Right lobe of liver (tissue), 6 donors: ENCODE results near the gene ZNF679. TPM values are rescaled to one million over a fixed set of nuclear protein-coding genes. Genes with fewer than 3 reads are reported as not detected.
A peak's percentile ranks its signal among the peaks of the same experiment; 100 is the strongest.

Experiments
- ATAC-seq, 4 donors: fragments of 200-7000 bp; cut with Tn5 transposase; one replicate each; pipeline ENCODE4 v1.9.1; 2020; ENCODE audit warnings: mild to moderate bottlenecking in 4 of 4, moderate library complexity in 4 of 4
- DNase-seq, 3 donors: peaks; one replicate each; pipeline ENCODE4 v3.0.0-alpha.2; 2020
- H3K27ac ChIP-seq, 3 donors: fragments of 200-600 bp; one replicate each; pipeline ENCODE4 v1.8.0; 2022
- H3K27me3 ChIP-seq, 2 donors: fragments of 200-600 bp; one replicate each; pipeline ENCODE4 v1.8.0; 2022
- H3K36me3 ChIP-seq, 4 donors: fragments of 200-600 bp; sonication (generic) in 1 of 4; one replicate each; pipeline versions ENCODE4 v1.5.1 to v1.8.0; 2017 to 2022; ENCODE audit warnings: control low read depth in 1 of 4
- H3K4me1 ChIP-seq, 4 donors: fragments of 200-600 bp; sonication (generic) in 1 of 4; one replicate each; pipeline versions ENCODE4 v1.5.1 to v1.8.0; 2017 to 2022; ENCODE audit warnings: control low read depth in 1 of 4
- H3K4me3 ChIP-seq, 3 donors: fragments of 200-600 bp; one replicate each; pipeline ENCODE4 v1.8.0; 2022
- H3K9me3 ChIP-seq, 4 donors: fragments of 200-600 bp; sonication (generic) in 1 of 4; one replicate each; pipeline versions ENCODE4 v1.5.1 to v1.8.0; 2017 to 2022; ENCODE audit warnings: control low read depth in 1 of 4
- CTCF ChIP-seq, 4 donors: fragments of 200-600 bp in 3 of 4; fragments of 450-650 bp in 1 of 4; IDR thresholded peaks; one replicate each; pipeline versions ENCODE4 v1.5.1 to v1.8.0; 2016 to 2022; ENCODE audit warnings: antibody characterized with exemption in 4 of 4, mild to moderate bottlenecking in 2 of 4
- POLR2A ChIP-seq: fragments of 450-650 bp; IDR thresholded peaks from one replicate; pipeline ENCODE4 v1.6.1; 2017; ENCODE audit warnings: antibody characterized with exemption, mild to moderate bottlenecking
- WGBS: methylation state at CpG from one replicate; pipeline ENCODE4 v1.1.6; 2018; ENCODE audit warnings: low coverage, low lambda C conversion rate; ENCODE audit not compliant: insufficient coverage; ENCODE audit errors: missing lambda C conversion rate; 5-methylcytosine and 5-hydroxymethylcytosine counted together
- intact Hi-C, 2 donors: fragments of 100-400 bp; cut with DNase I; formaldehyde crosslinking; loops; one replicate each; pipeline versions ENCODE4 v1.11.2 to v1.14.1; 2022
- total RNA-seq, 6 experiments: library from RNA; depleted of rRNA in 2 of 6; stranded (reverse); fragments of >200 nt in 2 of 6; fragmentation: NEBNext Ultra II Directional in 3 of 6; extraction: Animal tissue kit (Norgen Biotek cat#: 25700) in 3 of 6; gene quantifications; one replicate each; pipeline versions ENCODE4 v1.1.0 to v1.2.4, GENCODE V29; 2016 to 2023
- donor health status: DM: no; HTN: yes; CAD: no.
- donor health status: DM: no; HTN: no; CAD: no.
- donor health status: DM: no; HTN: no; CAD: no.
- donor health status: DM: no; HTN: yes; CAD: no.
- donor health status: DM: no; HTN: yes; CAD: no.

Gene ZNF679
- total RNA-seq, 6 experiments from 2014 or later = not detected

- 8% methylated on average over 19 of the region's 33 CpGs for whole genome bisulfite sequencing
- peak; percentile 97 to 99 (median 98) for ATAC-seq
- H3K27me3 ChIP-seq = no peaks in the 10 kb centered on the region
- H3K4me1 ChIP-seq = peaks cover 0 to 4% (median 0%) of the 10 kb centered on the region in 4 donors
- TF ChIP-seq CTCF (IDR thresholded peaks at IDR 0.05) (peak in 3 of 4 donors; percentile 6 to 42 (median 19)), POLR2A (peak; percentile 65)
- DNase-seq = peak; percentile 95 to 98 (median 98)
- H3K36me3 ChIP-seq = no peaks in the 10 kb centered on the region
- no peaks in the 10 kb centered on the region for H3K9me3 ChIP-seq
- intact Hi-C loops = no loop called here
- H3K27ac ChIP-seq = peak overlapping the region; percentile 53 to 78 (median 60)
- peak overlapping the region; percentile 39 to 68 (median 64) for H3K4me3 ChIP-seq
Measured at GRCh38 chr7:64307254-64308015, 79.2 kb downstream of the ZNF679 start.

GRCh38 chr7:64308016-64308270 lies 79.7 kb downstream of the ZNF679 start:
- intact Hi-C loops = no loop called here
- no peak for DNase-seq
- Histone ChIP-seq H3K27ac (peak overlapping the region; percentile 53 to 78 (median 60)), H3K4me1 (peaks cover 0 to 4% (median 0%) of the 10 kb centered on the region in 4 donors), H3K9me3 (no peaks in the 10 kb centered on the region), H3K27me3 (no peaks in the 10 kb centered on the region), H3K4me3 (peak overlapping the region; percentile 39 to 68 (median 64)), H3K36me3 (no peaks in the 10 kb centered on the region)
- no peak for ATAC-seq
- no peak for TF ChIP-seq CTCF (IDR thresholded peaks at IDR 0.05)
- TF ChIP-seq POLR2A = no peak
- WGBS = 51% methylated on average over 7 of the region's 7 CpGs

GRCh38 chr7:64310426-64310825 lies 82.2 kb downstream of the ZNF679 start:
- intact Hi-C loops = no loop called here
- 80% methylated on average over 1 of the region's 3 CpGs for WGBS
- H3K4me3 ChIP-seq = no peak overlapping the region
- no peaks in the 10 kb centered on the region for H3K27me3 ChIP-seq
- DNase-seq (no peak), ATAC-seq (no peak)
- H3K27ac ChIP-seq = no peak overlapping the region
- H3K36me3 ChIP-seq = no peaks in the 10 kb centered on the region
- no peak for TF ChIP-seq POLR2A
- no peak for TF ChIP-seq CTCF (IDR thresholded peaks at IDR 0.05)
- H3K9me3 ChIP-seq = no peaks in the 10 kb centered on the region
- peaks cover 0 to 14% (median 0%) of the 10 kb centered on the region in 4 donors for H3K4me1 ChIP-seq

GRCh38 chr7:64312826-64313225 lies 84.6 kb downstream of the ZNF679 start:
- no peak overlapping the region for H3K4me3 ChIP-seq
- no peak for DNase-seq
- 40% methylated on average over 2 of the region's 2 CpGs for WGBS
- H3K27me3 ChIP-seq = no peaks in the 10 kb centered on the region
- no peaks in the 10 kb centered on the region for H3K9me3 ChIP-seq
- intact Hi-C loops = no loop called here
- TF ChIP-seq POLR2A = no peak
- TF ChIP-seq CTCF (IDR thresholded peaks at IDR 0.05) = no peak
- H3K4me1 ChIP-seq = peaks cover 0 to 16% (median 0%) of the 10 kb centered on the region in 4 donors
- no peaks in the 10 kb centered on the region for H3K36me3 ChIP-seq
- no peak overlapping the region for H3K27ac ChIP-seq
- ATAC-seq = no peak
